HG03159 (cell line): ENCODE data around the gene TCTN3.
A peak's percentile ranks its signal among the peaks of the same experiment; 100 is the strongest.
"Not testable (repeated sequence)": the region's sequence is repeated elsewhere in the genome, so short reads cannot be mapped to it uniquely, and the experiment has no call there.

ENCODE experiments used
- ATAC-seq: cut with Tn5 transposase; IDR thresholded peaks from one replicate; pipeline ENCODE4 v1.9.1; 2021; ENCODE audit warnings: mild to moderate bottlenecking, moderate library complexity; ENCODE audit not compliant: unreplicated experiment

TCTN3 gene

DNA sequence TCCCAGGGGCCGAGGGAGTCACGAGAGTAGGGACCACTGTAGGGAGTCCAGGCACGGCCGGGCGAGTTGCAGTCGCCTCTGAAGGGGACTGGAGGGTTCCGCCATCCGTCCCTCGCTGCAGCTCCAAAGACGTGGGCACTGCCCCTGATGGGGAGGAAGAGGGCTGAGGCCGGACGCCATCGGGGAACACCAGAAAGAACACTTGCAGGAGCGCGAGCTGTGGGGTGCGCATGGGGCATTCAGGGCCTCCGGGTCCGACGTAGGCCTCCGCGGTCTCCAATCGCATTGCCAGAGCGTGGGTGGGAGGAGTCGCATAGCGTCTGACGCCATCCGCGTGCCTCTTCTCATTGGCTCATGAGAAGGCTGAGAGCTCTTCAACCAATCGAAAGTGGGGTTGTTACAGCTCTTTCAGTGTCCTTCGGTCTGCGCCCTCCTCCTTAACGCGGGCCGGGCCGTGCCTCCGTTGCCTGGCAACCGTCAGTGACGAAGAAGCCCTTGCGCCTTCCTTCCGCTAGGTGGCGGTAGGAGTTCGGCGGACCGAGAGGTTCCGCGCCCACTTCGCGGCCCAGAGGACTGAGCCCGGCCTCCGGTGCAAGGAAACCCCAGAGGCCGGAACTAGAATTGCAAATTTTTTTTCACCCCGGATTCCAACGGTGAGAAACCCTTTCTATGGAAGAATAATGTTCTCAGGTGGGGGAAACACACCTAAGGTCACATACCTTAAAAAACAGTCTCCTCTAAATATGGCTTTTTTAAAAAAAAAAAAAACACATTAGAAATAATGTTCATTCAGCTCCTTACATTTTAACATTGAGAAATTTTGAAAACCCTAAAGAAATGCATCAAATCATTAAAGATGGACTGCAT, at the start of gene TCTN3:
Gene TCTN3, minus strand, starts transcription at position 260 of the 867 bp plus-strand sequence. Its CDS starts 28 bp downstream, at position 232.
- peak; percentile 97 for ATAC-seq

GRCh38 chr10:95742962-95743535, 49.3 kb upstream of the TCTN3 start:
- no peak for ATAC-seq

DNA sequence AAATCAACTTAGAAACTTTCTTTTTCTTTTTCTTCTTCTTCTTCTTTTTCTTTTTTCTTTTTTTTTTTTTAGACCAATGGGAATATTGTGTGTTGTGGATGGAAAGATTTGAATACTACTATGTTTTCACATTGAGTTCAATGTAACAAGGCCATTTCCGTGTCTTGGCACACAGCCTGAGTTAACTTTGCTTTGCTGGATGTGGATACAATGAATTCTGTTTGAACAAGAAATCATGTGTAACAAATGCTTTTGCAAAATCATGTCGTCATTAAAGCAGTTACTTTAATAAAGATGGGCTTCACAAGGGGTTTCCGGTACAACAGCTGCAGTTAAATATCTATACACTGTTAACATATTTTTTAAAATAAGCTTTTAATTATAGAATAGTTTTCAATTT, 48.8 kb upstream of the TCTN3 start:
- ATAC-seq = no peak

GRCh38 chr10:95741807-95742467, 48.2 kb upstream of the TCTN3 start:
- ATAC-seq = peak; percentile 78

DNA sequence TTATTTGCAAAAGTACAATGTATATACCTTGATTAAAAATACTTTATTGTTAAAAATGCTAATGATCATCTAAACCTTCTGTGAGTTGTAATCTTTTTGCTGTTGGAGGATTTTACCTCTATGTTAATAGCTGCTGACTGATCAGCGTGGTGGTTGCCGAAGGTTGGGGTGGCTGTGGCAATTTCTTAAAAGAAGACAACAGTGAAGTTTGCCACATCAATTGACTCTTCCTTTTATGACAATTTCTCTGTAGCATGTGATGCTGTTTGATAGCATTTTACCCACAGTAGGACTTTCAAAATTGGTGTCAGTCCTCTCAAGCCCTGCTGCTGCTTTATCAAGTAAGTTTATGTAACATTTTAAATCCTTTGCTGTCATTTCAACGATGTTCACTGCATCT, 45.3 kb upstream of the TCTN3 start:
- ATAC-seq = no peak

DNA sequence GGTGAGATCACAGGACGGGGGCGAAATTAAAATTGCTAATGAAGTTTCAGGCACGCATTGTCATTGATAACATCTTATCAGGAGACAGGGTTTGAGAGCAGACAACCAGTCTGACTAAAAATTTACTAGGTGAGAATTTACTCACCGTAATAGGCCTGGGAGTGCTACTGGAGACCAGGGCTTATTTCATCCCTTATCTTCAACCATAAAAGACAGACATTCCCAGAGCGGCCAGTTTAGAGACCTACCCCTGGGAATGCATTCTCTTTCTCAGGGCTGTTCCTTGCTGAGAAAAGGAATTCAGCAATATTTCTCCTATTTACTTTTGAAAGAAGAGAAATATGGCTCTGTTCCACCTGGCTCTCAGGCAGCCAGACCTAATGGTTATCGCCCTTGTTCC, 39.2 kb upstream of the TCTN3 start:
- ATAC-seq = not testable (repeated sequence)

- ATAC-seq = no peak
These were observed 36.5 kb upstream of the TCTN3 start for GRCh38 chr10:95730233-95730632.

- no peak for ATAC-seq
These were observed 35.8 kb upstream of the TCTN3 start for GRCh38 chr10:95729323-95730055.

- ATAC-seq = no peak
These were observed 34.8 kb upstream of the TCTN3 start for GRCh38 chr10:95728526-95728925.

DNA sequence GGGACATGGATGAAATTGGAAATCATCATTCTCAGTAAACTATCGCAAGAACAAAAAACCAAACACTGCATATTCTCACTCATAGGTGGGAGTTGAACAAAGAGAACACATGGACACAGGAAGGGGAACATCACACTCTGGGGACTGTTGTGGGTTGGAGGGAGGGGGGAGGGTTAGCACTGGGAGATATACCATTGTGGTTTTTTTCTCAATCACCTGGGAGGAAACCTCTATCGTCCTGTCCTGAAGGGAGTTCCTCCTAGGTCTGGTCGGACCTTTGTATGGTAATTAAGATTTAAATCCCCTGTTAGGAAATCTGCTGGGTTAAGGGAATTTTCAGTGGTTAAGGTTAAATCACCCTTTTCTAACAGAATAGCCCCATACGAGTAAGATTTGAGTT, 28.8 kb upstream of the TCTN3 start:
- not testable (repeated sequence) for ATAC-seq

GRCh38 chr10:95720745-95721144, 27.0 kb upstream of the TCTN3 start:
- ATAC-seq = not testable (repeated sequence)

- ATAC-seq = no peak
These were observed 23.1 kb upstream of the TCTN3 start for GRCh38 chr10:95716866-95717265.

GRCh38 chr10:95716466-95716865, 22.7 kb upstream of the TCTN3 start:
- ATAC-seq = no peak

- ATAC-seq = no peak
These were observed 17.8 kb upstream of the TCTN3 start for GRCh38 chr10:95711492-95711891.

DNA sequence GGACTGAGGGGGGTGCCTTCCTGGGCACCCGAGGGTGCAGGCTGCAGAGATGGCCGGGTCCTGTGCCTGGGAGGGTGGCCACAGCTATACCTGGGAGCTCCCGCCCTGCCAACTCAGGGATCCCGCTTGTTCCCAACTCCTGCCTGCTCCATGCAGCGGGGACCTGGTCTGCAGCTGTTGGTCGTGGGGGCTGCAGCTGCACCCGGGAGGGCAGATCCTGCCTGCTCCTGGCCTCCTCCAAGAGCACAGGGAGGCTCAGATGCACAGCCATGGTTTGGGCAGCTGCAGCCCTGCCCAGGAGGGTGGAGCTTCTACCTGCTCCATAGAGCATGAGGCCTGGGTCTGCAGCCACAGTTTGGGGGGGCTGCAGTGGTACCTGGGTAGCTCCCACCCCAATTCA, 13.3 kb upstream of the TCTN3 start:
- ATAC-seq = no peak

- no peak for ATAC-seq
These were observed 12.8 kb upstream of the TCTN3 start for GRCh38 chr10:95706573-95706972.

GRCh38 chr10:95698415-95698814, 4.7 kb upstream of the TCTN3 start:
- ATAC-seq = no peak

- ATAC-seq = peak; percentile 27
These were observed 3.7 kb upstream of the TCTN3 start for GRCh38 chr10:95697429-95697828.

- no peak for ATAC-seq
These were observed 938 bp upstream of the TCTN3 start for GRCh38 chr10:95694665-95695064.

DNA sequence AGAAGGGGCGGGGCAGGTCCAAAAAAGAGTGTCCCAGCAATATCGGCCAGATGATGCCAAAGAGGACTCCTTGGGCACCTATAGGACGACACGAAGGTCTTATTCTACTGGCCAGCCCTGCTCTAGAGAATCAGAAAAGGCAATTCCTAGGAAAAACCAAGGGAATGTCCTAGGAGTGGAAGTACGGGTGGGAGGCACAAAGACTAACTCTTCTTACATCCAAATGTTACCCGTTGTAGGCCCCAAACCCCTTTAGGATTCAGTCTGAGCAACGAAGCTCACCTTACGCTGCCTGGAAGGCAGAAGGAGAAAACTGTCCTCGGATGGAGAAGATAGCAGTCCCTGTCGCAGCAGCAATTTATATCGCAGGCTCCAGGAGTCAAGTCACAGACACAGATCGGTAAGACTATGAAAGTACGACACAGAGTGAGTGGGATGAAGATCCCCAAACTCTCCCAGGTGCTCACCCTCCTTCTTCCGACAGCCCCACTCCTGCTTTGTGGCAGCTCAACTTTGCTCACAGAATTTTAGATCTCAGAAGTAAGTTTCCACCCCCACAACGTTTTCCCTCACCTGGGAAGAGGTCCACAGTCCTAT, 558 bp downstream of the TCTN3 start:
- no peak for ATAC-seq

GRCh38 chr10:95691281-95691680, 2.4 kb downstream of the TCTN3 start:
- no peak for ATAC-seq
